ENCODE results near the gene CFDP1. TPM values are rescaled to one million over a fixed set of nuclear protein-coding genes. Genes with fewer than 3 reads are reported as not detected.

CFDP1 gene
- total RNA-seq, 1 experiment from 2014 or later = 32.1 TPM

DNA sequence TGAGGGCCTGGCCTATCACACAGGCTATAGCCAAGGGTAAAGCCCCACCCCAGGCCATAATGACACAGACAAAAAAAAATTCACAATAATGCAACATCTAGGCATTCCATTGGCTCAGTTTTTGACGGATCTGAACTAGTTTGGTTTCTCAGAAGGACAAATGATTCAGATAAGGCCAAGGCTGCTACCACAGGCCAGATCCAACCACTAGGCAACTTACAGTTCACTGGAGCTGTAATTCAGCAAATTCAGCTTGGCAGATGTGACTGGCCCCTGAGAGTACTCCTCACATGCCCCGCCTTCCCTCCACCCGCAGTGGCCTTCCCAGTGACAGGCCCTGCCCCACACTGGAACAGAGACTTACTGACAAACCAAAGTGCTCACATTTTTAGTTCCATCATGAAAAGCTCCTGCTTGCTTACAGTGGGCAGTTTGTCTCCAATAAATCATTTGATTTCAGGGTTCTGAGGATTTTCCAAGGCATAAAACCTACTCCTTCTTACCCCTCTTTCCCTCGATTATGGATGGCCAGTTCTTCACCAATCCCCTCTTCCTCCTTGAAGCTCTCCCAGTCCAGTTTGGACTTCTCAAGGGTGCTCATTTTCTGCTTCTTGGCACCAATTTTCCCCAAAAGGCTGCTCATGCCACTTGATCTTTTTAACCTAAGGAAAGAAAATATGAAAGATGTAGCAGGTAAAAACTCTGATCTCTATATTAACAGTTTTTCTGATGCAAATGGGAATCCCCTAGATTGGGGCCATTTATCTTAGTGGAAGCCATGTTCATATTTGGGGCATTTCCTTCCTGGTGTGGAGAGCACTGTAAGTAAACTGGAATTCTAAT, 128.6 kb downstream of the CFDP1 start:
- POLR2A ChIA-PET (ENCODE audit: unreplicated experiment) = interaction anchor here (0.7 to 1.5 kb wide), 4 partner anchors 50 to 320 kb away, joined by 3 to 7 read pairs (median 4); partner anchors contain the start of gene WDR59
- intact Hi-C loops (cut with micrococcal nuclease) = loop anchor here (1.0 to 2.0 kb wide), 4 partner anchors 38 to 81 kb away; no protein-coding TSS in a partner anchor

DNA sequence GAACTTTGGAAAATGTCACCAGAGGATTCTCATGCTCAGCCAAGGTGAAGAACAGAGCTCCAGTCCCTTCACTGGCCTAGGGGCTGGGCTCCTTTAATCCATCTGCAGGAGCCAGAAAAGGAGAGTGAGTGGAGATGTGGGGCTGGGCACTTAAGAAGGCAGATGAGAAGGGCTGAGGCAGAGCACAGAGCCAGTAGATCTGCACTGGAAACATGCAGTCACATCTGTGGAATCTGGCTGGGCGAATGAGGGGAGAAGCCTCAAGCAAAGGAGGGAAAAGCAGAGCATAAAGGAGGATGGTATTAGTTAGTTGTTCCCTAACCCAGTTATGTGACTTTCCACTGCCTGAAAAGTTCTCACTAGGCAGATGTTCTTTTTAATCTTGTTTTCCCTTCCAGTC, 131.5 kb downstream of the CFDP1 start:
- DNase-seq (no peak), ATAC-seq (no peak)
- no peak overlapping the region for H3K9ac ChIP-seq (ENCODE audit: low read length)
- H3K4me1 ChIP-seq (ENCODE audit: insufficient read depth, low read length) = peaks cover 23% of the 10 kb centered on the region
- no peaks in the 10 kb centered on the region for H4K20me1 ChIP-seq (ENCODE audit: low read length)
- no peak overlapping the region for H2AFZ ChIP-seq (ENCODE audit: low read length)
- intact Hi-C loops (cut with micrococcal nuclease) = no loop called here
- no peaks in the 10 kb centered on the region for H3K9me2 ChIP-seq (replicated peaks; ENCODE audit: low read length)
- no peaks in the 10 kb centered on the region for H3K27me3 ChIP-seq (ENCODE audit: low read length)
- H3K79me2 ChIP-seq (ENCODE audit: low read length) = no peaks in the 10 kb centered on the region
- no peak overlapping the region for H3K27ac ChIP-seq (ENCODE audit: low read length)
- no peak for TF ChIP-seq EZH2 (IDR thresholded peaks at IDR 0.05; ENCODE audit: low read length, unreplicated experiment)
- TF ChIP-seq, protein P1, sequence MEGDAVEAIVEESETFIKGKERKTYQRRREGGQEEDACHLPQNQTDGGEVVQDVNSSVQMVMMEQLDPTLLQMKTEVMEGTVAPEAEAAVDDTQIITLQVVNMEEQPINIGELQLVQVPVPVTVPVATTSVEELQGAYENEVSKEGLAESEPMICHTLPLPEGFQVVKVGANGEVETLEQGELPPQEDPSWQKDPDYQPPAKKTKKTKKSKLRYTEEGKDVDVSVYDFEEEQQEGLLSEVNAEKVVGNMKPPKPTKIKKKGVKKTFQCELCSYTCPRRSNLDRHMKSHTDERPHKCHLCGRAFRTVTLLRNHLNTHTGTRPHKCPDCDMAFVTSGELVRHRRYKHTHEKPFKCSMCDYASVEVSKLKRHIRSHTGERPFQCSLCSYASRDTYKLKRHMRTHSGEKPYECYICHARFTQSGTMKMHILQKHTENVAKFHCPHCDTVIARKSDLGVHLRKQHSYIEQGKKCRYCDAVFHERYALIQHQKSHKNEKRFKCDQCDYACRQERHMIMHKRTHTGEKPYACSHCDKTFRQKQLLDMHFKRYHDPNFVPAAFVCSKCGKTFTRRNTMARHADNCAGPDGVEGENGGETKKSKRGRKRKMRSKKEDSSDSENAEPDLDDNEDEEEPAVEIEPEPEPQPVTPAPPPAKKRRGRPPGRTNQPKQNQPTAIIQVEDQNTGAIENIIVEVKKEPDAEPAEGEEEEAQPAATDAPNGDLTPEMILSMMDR (conservative IDR thresholded peaks at IDR 0.05; ENCODE audit: low read depth, low read length) = no peak
- TF ChIP-seq EZH2phosphoT487 (IDR thresholded peaks at IDR 0.05; ENCODE audit: borderline replicate concordance, low read length) = no peak
- no peaks in the 10 kb centered on the region; the same call in 1 of the 2 replicates for H3K36me3 ChIP-seq (ENCODE audit: low read depth, low read length)
- H3K9me3 ChIP-seq (ENCODE audit: low read length) = no peaks in the 10 kb centered on the region
- ChIA-PET CTCF (no interaction called here), POLR2A (ENCODE audit: unreplicated experiment) (no interaction called here)
- no peak overlapping the region for H3K4me2 ChIP-seq (ENCODE audit: low read length)
- no peak overlapping the region for H3K4me3 ChIP-seq (ENCODE audit: low read length)
- BruUV-seq (replicated peaks) = no TSS peak
- peaks cover 8% of the 10 kb centered on the region for H3F3A ChIP-seq (ENCODE audit: low read length, unreplicated experiment)

More for the DNA sequence above, 128.6 kb downstream of the CFDP1 start:
- peak overlapping the region; percentile 99 for H3K27ac ChIP-seq (ENCODE audit: low read length)
- peaks cover 8% of the 10 kb centered on the region for H3F3A ChIP-seq (ENCODE audit: low read length, unreplicated experiment)
- DNase-seq (peak; percentile 19), ATAC-seq (no peak)
- peak overlapping the region; percentile 29; the same call in 1 of the 2 replicates for H2AFZ ChIP-seq (ENCODE audit: low read length)
- H3K9me3 ChIP-seq (ENCODE audit: low read length) = no peaks in the 10 kb centered on the region
- no peaks in the 10 kb centered on the region for H3K9me2 ChIP-seq (replicated peaks; ENCODE audit: low read length)
- TSS peak; percentile 71 for BruUV-seq (replicated peaks)
- H3K4me3 ChIP-seq (ENCODE audit: low read length) = peak overlapping the region; percentile 31; the same call in 1 of the 2 replicates
- H3K4me2 ChIP-seq (ENCODE audit: low read length) = peak overlapping the region; percentile 71
- no peaks in the 10 kb centered on the region for H4K20me1 ChIP-seq (ENCODE audit: low read length)
- TF ChIP-seq EZH2 (IDR thresholded peaks at IDR 0.05; ENCODE audit: low read length, unreplicated experiment) = no peak
- TF ChIP-seq, protein P1 (conservative IDR thresholded peaks at IDR 0.05; ENCODE audit: low read depth, low read length) = no peak
- no peak for TF ChIP-seq EZH2phosphoT487 (IDR thresholded peaks at IDR 0.05; ENCODE audit: borderline replicate concordance, low read length)
- H3K27me3 ChIP-seq (ENCODE audit: low read length) = no peaks in the 10 kb centered on the region
- H3K36me3 ChIP-seq (ENCODE audit: low read depth, low read length) = no peaks in the 10 kb centered on the region; the same call in 1 of the 2 replicates
- H3K9ac ChIP-seq (ENCODE audit: low read length) = peak overlapping the region; percentile 87
- H3K79me2 ChIP-seq (ENCODE audit: low read length) = no peaks in the 10 kb centered on the region
- CTCF ChIA-PET = interaction anchor here (0.7 to 1.9 kb wide), 4 partner anchors 59 to 106 kb away, joined by 3 to 8 read pairs (median 7); no protein-coding TSS in a partner anchor
- H3K4me1 ChIP-seq (ENCODE audit: insufficient read depth, low read length) = peaks cover 26% of the 10 kb centered on the region

DNA sequence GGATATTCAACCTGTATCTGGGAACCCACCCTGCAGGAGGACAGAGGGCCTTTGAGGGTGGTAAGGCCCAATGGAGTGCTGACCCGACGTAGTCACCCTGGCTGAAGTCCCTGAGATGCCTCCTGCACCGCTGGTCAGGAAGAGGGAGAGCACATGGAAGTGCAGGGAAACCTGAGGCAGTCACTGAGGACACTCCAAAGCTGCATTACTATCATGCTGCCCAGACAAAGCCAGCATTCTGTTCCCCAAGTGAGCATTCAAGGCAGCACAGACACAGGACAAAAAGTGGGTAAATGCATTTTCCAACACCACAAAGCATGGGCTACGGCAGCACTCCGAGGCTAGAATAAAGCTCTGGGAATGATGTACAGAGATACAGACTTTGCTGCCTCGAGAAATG, 135.0 kb downstream of the CFDP1 start:
- H3K36me3 ChIP-seq (ENCODE audit: low read depth, low read length) = no peaks in the 10 kb centered on the region; the same call in 1 of the 2 replicates
- DNase-seq (no peak), ATAC-seq (no peak)

More for the DNA sequence above, 135.0 kb downstream of the CFDP1 start:
- Histone ChIP-seq H3K4me3 (ENCODE audit: low read length) (no peak overlapping the region), H3K9me3 (ENCODE audit: low read length) (no peaks in the 10 kb centered on the region), H2AFZ (ENCODE audit: low read length) (no peak overlapping the region), H3K4me1 (ENCODE audit: insufficient read depth, low read length) (no peaks in the 10 kb centered on the region), H3F3A (ENCODE audit: low read length, unreplicated experiment) (no peaks in the 10 kb centered on the region), H3K9me2 (replicated peaks; ENCODE audit: low read length) (no peaks in the 10 kb centered on the region), H3K27me3 (ENCODE audit: low read length) (no peaks in the 10 kb centered on the region), H3K27ac (ENCODE audit: low read length) (no peak overlapping the region), H3K79me2 (ENCODE audit: low read length) (no peaks in the 10 kb centered on the region), H3K9ac (ENCODE audit: low read length) (no peak overlapping the region), H3K4me2 (ENCODE audit: low read length) (no peak overlapping the region), H4K20me1 (ENCODE audit: low read length) (no peaks in the 10 kb centered on the region)
- no peak for TF ChIP-seq EZH2 (IDR thresholded peaks at IDR 0.05; ENCODE audit: low read length, unreplicated experiment)
- no peak for TF ChIP-seq EZH2phosphoT487 (IDR thresholded peaks at IDR 0.05; ENCODE audit: borderline replicate concordance, low read length)
- TF ChIP-seq, protein P1 (conservative IDR thresholded peaks at IDR 0.05; ENCODE audit: low read depth, low read length) = no peak
- BruUV-seq (replicated peaks) = no TSS peak
- ChIA-PET CTCF (no interaction called here), POLR2A (ENCODE audit: unreplicated experiment) (no interaction called here)
- intact Hi-C loops (cut with micrococcal nuclease) = no loop called here

All from PC-3 (cell line).